A549 (cell line): ENCODE results near the gene TSPYL1.

Source experiments
- CEBPB ChIP-seq, 2 experiments: fragments of >200 bp in 1 of 2; sonication (Bioruptor Twin) in 1 of 2; formaldehyde crosslinking in 1 of 2; IDR thresholded peaks; 2 replicates each; pipeline ENCODE4 v1.6.1; 2012 to 2016
- CTCF ChIP-seq: fragments of >200 bp; sonication (Bioruptor Twin); formaldehyde crosslinking; IDR thresholded peaks from 3 replicates; pipeline ENCODE4 v1.5.1; 2016
- E2F6 ChIP-seq: IDR thresholded peaks from 2 replicates; pipeline ENCODE4 v1.6.1; 2012; ENCODE audit warnings: low read depth, borderline replicate concordance
- EP300 ChIP-seq, 2 experiments: fragments of >200 bp; sonication (Bioruptor Twin); formaldehyde crosslinking; IDR thresholded peaks; 2 replicates in 1 of 2; 3 replicates in 1 of 2; pipeline ENCODE4 v1.6.1; 2016 to 2017
- HDAC2 ChIP-seq: fragments of 200-600 bp; sonication (generic); IDR thresholded peaks from 2 replicates; pipeline ENCODE4 v1.6.1; 2016
- KDM5A ChIP-seq: fragments of 200-600 bp; sonication (generic); IDR thresholded peaks from 2 replicates; pipeline ENCODE4 v1.6.1; 2016; ENCODE audit warnings: antibody characterized with exemption, mild to moderate bottlenecking
- MAX ChIP-seq: IDR thresholded peaks from 2 replicates; pipeline ENCODE4 v1.6.1; 2012
- PHF8 ChIP-seq: fragments of 200-600 bp; sonication (generic); IDR thresholded peaks from 2 replicates; pipeline ENCODE4 v1.6.1; 2016; ENCODE audit warnings: low read depth, mild to moderate bottlenecking, antibody characterized with exemption, moderate library complexity, borderline replicate concordance
- POLR2A ChIP-seq: IDR thresholded peaks from 2 replicates; pipeline ENCODE4 v1.6.1; 2012; ENCODE audit warnings: mild to moderate bottlenecking, low read length
- POLR2AphosphoS2 ChIP-seq: conservative IDR thresholded peaks from 2 replicates; pipeline ENCODE4 v1.6.1; 2012; ENCODE audit warnings: low read length, improper control_type of control experiment, inconsistent platforms
- RCOR1 ChIP-seq: fragments of 150-350 bp; IDR thresholded peaks from 2 replicates; pipeline ENCODE4 v1.6.1; 2014; ENCODE audit warnings: antibody characterized with exemption, low read length, low read depth
- RFX5 ChIP-seq: fragments of 450-650 bp; IDR thresholded peaks from 2 replicates; pipeline ENCODE4 v1.7.1; 2014; ENCODE audit warnings: antibody characterized with exemption, mild to moderate bottlenecking, moderate library complexity

- no peak for TF ChIP-seq CEBPB (IDR thresholded peaks at IDR 0.05)
- no peak for TF ChIP-seq POLR2A
- TF ChIP-seq KDM5A = no peak
- TF ChIP-seq CTCF = no peak
- no peak; the same call in 1 of the 2 replicates for TF ChIP-seq MAX
- TF ChIP-seq PHF8 = no peak
- TF ChIP-seq E2F6 = no peak
- TF ChIP-seq POLR2AphosphoS2 = no peak
- TF ChIP-seq HDAC2 = no peak
- no peak for TF ChIP-seq RFX5
- no peak for TF ChIP-seq EP300 (IDR thresholded peaks at IDR 0.05)
- TF ChIP-seq RCOR1 = no peak
These were observed 26.6 kb downstream of the TSPYL1 start for GRCh38 chr6:116253188-116253504.
